Stomach (tissue), 4 donors: ENCODE results near the gene POMP.

Experiments used
- CTCF ChIP-seq, 7 experiments: fragments of 450-650 bp in 4 of 7; fragments of 200-600 bp in 3 of 7; sonication (generic) in 3 of 7; IDR thresholded peaks; one replicate each; pipeline ENCODE4 v1.5.1; 2016 to 2019; ENCODE audit warnings: antibody characterized with exemption in 7 of 7, control low read depth in 2 of 7, mild to moderate bottlenecking in 1 of 7
- POLR2A ChIP-seq, 4 donors: fragments of 450-650 bp; IDR thresholded peaks; one replicate each; pipeline ENCODE4 v1.6.1; 2016; ENCODE audit warnings: antibody characterized with exemption in 4 of 4, control low read depth in 2 of 4, mild to moderate bottlenecking in 1 of 4, moderate library complexity in 1 of 4

GRCh38 chr13:28671126-28671792 lies 12.3 kb downstream of the POMP start:
- TF ChIP-seq CTCF (IDR thresholded peaks at IDR 0.05) (no peak), POLR2A (IDR thresholded peaks at IDR 0.05) (no peak)
